NCI-H2227 (cell line): ENCODE results near the gene HEATR1.
A peak's percentile ranks its signal among the peaks of the same experiment; 100 is the strongest.
"Not testable (repeated sequence)": the region's sequence is repeated elsewhere in the genome, so short reads cannot be mapped to it uniquely, and the experiment has no call there.

Source experiments
- DNase-seq: peaks from one replicate; lab custom pipeline; 2025; ENCODE audit not compliant: unreplicated experiment; lab: John Stamatoyannopoulos, UW

The HEATR1 gene

GRCh38 chr1:236509647-236510401, 94.5 kb downstream of the HEATR1 start:
- DNase-seq = no peak

- DNase-seq = no peak
These were observed 95.1 kb downstream of the HEATR1 start for GRCh38 chr1:236509203-236509602.

GRCh38 chr1:236508593-236509027, 95.7 kb downstream of the HEATR1 start:
- no peak for DNase-seq

- DNase-seq = no peak
These were observed 97.2 kb downstream of the HEATR1 start for GRCh38 chr1:236507022-236507700.

GRCh38 chr1:236504338-236504737, 100.0 kb downstream of the HEATR1 start:
- not testable (repeated sequence) for DNase-seq

GRCh38 chr1:236502972-236503639, 101.2 kb downstream of the HEATR1 start:
- peak; percentile 53 for DNase-seq

GRCh38 chr1:236502579-236502971, 101.7 kb downstream of the HEATR1 start:
- DNase-seq = no peak

- no peak for DNase-seq
These were observed 103.2 kb downstream of the HEATR1 start for GRCh38 chr1:236501093-236501492.
